Endothelial cell of umbilical vein (primary cell): Measurements from ENCODE around the gene CACNG5. TPM values are rescaled to one million over a fixed set of nuclear protein-coding genes. Genes with fewer than 3 reads are reported as not detected.
A peak's percentile ranks its signal among the peaks of the same experiment; 100 is the strongest.

Source experiments
- BruUV-seq: library from RNA; stranded (reverse); fragments of 400-500 nt; replicated peaks from 2 replicates; lab custom pipeline; 2021; lab: Mats Ljungman, UMichigan
- CTCF ChIA-PET: fragments of 300-600, 350-600 bp; sonication (Branson Sonifier 250); formaldehyde crosslinking; loops from one replicate; lab custom pipeline; 2021; ENCODE audit warnings: antibody characterized with exemption, inconsistent platforms; lab: Charles Lee
- POLR2A ChIA-PET: fragments of 300-600, 350-600 bp; sonication (Branson Sonifier 250); formaldehyde crosslinking; loops from one replicate; lab custom pipeline; 2021; ENCODE audit warnings: antibody characterized with exemption, inconsistent platforms; lab: Charles Lee
- DNase-seq: peaks from one replicate; pipeline ENCODE4 v3.0.0-alpha.2; 2011; ENCODE audit warnings: low read depth, low spot score
- FAIRE-seq: peaks from 2 replicates; lab custom pipeline; 2011; peaks lifted over from hg19 to GRCh38; lab: Jason Lieb, UNC
- H2AFZ ChIP-seq: 2 replicates; pipeline ENCODE4 v1.6.0; 2012; ENCODE audit warnings: low read depth, low read length, control low read depth, inconsistent platforms
- H3K27ac ChIP-seq: 2 replicates; pipeline ENCODE4 v1.5.1; 2011; ENCODE audit warnings: low read depth, mild to moderate bottlenecking, control low read depth, low read length, moderate library complexity; ENCODE audit not compliant: insufficient read depth
- H3K27me3 ChIP-seq, 2 experiments: 2 replicates each; pipeline versions ENCODE4 v1.6.0 to v1.6.1; 2011; ENCODE audit warnings: low read length in 2 of 2, mixed read lengths in 1 of 2; ENCODE audit not compliant: control insufficient read depth in 2 of 2, insufficient read depth in 2 of 2
- H3K36me3 ChIP-seq, 2 experiments: 2 replicates in 1 of 2; 3 replicates in 1 of 2; pipeline ENCODE4 v1.5.1; 2011; ENCODE audit warnings: low read length in 2 of 2, mild to moderate bottlenecking in 1 of 2, moderate library complexity in 1 of 2; ENCODE audit not compliant: control insufficient read depth in 2 of 2, insufficient read depth in 2 of 2; ENCODE audit errors: extremely low read depth in 1 of 2
- H3K4me1 ChIP-seq: 3 replicates; pipeline ENCODE4 v1.5.1; 2011; ENCODE audit warnings: mild to moderate bottlenecking, low read length; ENCODE audit not compliant: control insufficient read depth, insufficient read depth; ENCODE audit errors: extremely low read depth
- H3K4me2 ChIP-seq: 2 replicates; pipeline ENCODE4 v1.6.1; 2011; ENCODE audit warnings: low read length, control low read depth, mixed read lengths; ENCODE audit not compliant: insufficient read depth
- H3K4me3 ChIP-seq, 3 experiments: fragments of 200-600 bp in 1 of 3; sonication (generic), shearing (Covaris generic) in 1 of 3; replicated peaks in 1 of 3; 2 replicates each; pipeline ENCODE4 v1.5.1; 2011 to 2016; ENCODE audit warnings: control low read depth in 3 of 3, low read length in 3 of 3, mild to moderate bottlenecking in 2 of 3, inconsistent platforms in 1 of 3, low read depth in 1 of 3, moderate library complexity in 1 of 3; ENCODE audit not compliant: insufficient read depth in 1 of 3
- H3K79me2 ChIP-seq: 2 replicates; pipeline ENCODE4 v1.6.0; 2012; ENCODE audit warnings: low read length, inconsistent platforms; ENCODE audit not compliant: control insufficient read depth, insufficient read depth
- H3K9ac ChIP-seq: replicated peaks from 2 replicates; pipeline ENCODE3; 2011; ENCODE audit warnings: low read length, control low read depth; ENCODE audit not compliant: insufficient read depth; ENCODE audit errors: extremely low read depth
- H3K9me1 ChIP-seq: replicated peaks from 3 replicates; pipeline ENCODE4 v1.6.0; 2011; ENCODE audit warnings: mild to moderate bottlenecking, low read length; ENCODE audit not compliant: control insufficient read depth, insufficient read depth; ENCODE audit errors: extremely low read depth
- H3K9me3 ChIP-seq: replicated peaks from 2 replicates; pipeline ENCODE4 v1.5.1; 2012; ENCODE audit warnings: low read length, inconsistent platforms; ENCODE audit not compliant: control insufficient read depth, insufficient read depth
- H4K20me1 ChIP-seq: replicated peaks from 2 replicates; pipeline ENCODE3; 2011; ENCODE audit warnings: mild to moderate bottlenecking, low read length; ENCODE audit not compliant: control insufficient read depth, insufficient read depth; ENCODE audit errors: extremely low read depth
- CTCF ChIP-seq, 2 donors: IDR thresholded peaks; 1 replicate in 1 of 2; 2 replicates in 1 of 2; pipeline ENCODE4 v1.5.1; 2011; ENCODE audit warnings: low read length in 2 of 2, mild to moderate bottlenecking in 2 of 2, moderate library complexity in 2 of 2, control low read depth in 1 of 2, inconsistent platforms in 1 of 2, low read depth in 1 of 2; ENCODE audit not compliant: insufficient read depth in 1 of 2; ENCODE audit errors: extremely low read depth in 1 of 2
- JUN ChIP-seq: IDR thresholded peaks from 2 replicates; pipeline ENCODE4 v1.6.1; 2011; ENCODE audit warnings: borderline replicate concordance, low read depth; ENCODE audit not compliant: insufficient read length, insufficient read depth
- dilution Hi-C: fragments of 300-500 bp; cut with MboI; formaldehyde crosslinking; loops from one replicate; pipeline ENCODE4 v1.15.0; 2019; ENCODE audit warnings: low sequenced_read_pairs; ENCODE audit not compliant: extremely low pct_ligation_motif_present
- intact Hi-C: fragments of 100-400 bp; cut with micrococcal nuclease; formaldehyde crosslinking; loops from one replicate; pipeline ENCODE4 v1.10.0; 2022
- polyA plus RNA-seq, 4 experiments: library from polyadenylated mRNA; depleted of rRNA in 3 of 4; stranded (reverse) in 3 of 4; unstranded in 1 of 4; fragments of >200 nt; gene quantifications; 2 replicates each; pipeline versions ENCODE4 v1.2.1 to v1.2.3, GENCODE V29; 2011 to 2012; ENCODE audit warnings: missing spikeins in 1 of 4
- total RNA-seq: library from RNA; stranded (reverse); gene quantifications from 2 replicates; pipeline ENCODE4 v1.2.3, GENCODE V29; 2021

Gene CACNG5
- total and polyA plus RNA-seq, 2 donors (not counting 3 experiments of a cell fraction or from before 2014, with no cell fraction given): not detected

DNA sequence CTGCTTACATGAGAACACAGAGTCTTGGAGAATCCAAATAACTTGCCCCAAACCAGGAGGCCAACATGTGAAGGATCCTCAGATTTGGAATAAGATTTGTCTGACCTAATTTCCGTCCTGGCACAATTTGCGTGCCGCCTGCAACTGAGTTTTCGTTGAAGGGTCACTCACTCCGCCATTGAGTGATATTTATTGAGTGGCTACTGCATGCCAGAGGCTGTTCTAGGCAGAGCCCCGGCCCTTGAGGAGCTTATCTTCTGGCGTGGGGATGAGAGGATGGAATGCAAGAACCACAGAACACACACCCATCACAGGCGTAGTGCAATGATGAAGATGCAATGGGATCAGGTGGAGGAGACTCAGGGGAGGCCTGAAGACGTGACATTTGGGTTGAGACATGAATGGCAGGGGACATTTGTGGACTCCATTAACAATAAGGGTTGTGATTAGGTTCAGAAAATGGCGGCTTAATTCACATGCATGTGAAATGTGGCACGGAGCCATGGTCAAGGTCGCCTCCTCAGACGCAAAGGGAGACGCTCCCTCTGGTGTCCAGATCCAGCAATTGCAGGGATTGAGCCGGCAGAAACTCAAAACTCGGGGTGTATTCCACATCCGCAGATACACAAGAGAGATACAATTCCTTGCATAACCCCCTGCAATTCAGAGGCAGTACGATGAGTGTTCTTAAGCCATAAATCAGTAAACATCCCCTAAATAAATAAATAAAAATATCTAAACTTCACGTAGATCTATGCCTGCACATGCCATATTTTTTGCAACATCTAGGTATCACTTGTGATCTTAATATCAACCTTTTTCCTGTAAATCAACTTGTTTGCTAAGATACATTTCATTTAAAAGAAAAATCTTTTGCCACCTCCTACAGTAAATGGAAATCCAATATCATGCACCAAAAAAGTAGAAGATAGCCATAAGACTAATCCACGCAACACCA lies 71.7 kb downstream of the CACNG5 start:
- Histone ChIP-seq H3K79me2 (no peaks in the 10 kb centered on the region), H4K20me1 (no peaks in the 10 kb centered on the region), H3K9me3 (no peaks in the 10 kb centered on the region), H2AFZ (peak overlapping the region; percentile 89), H3K9me1 (no peaks in the 10 kb centered on the region), H3K4me2 (no peak overlapping the region), H3K27me3 (no peaks in the 10 kb centered on the region), H3K9ac (no peak overlapping the region), H3K36me3 (no peaks in the 10 kb centered on the region), H3K4me3 (no peak overlapping the region), H3K4me1 (peaks cover 9% of the 10 kb centered on the region), H3K27ac (no peak overlapping the region)
- no TSS peak for BruUV-seq
- peak; percentile 71 for DNase-seq
- intact Hi-C loops (loop anchor here (1.0 to 10.0 kb wide), 5 partner anchors 51 to 1672 kb away; no protein-coding TSS in a partner anchor), dilution Hi-C loops (no loop called here)
- TF ChIP-seq JUN: no peak
- peak; percentile 82 to 90 for TF ChIP-seq CTCF (IDR thresholded peaks at IDR 0.05; ENCODE audit: extremely low read depth in 1 of 2, insufficient read depth in 1 of 2, low read depth in 1 of 2, low read length in 2 of 2)
- ChIA-PET POLR2A (no interaction called here), CTCF (interaction anchor here (1.3 to 2.8 kb wide), 4 partner anchors 179 to 1675 kb away, joined by 4 to 24 read pairs (median 10); no protein-coding TSS in a partner anchor)
- FAIRE-seq: peak; percentile 87
